DND-41 (cell line): ENCODE results near the gene TMIGD1.

Experiments used
- ATAC-seq: fragments of 200-7000 bp; cut with Tn5 transposase; 3 replicates; pipeline ENCODE4 v1.9.1; 2021; ENCODE audit warnings: low read depth; ENCODE audit not compliant: insufficient read depth
- DNase-seq: peaks from one replicate; pipeline ENCODE4 v3.0.0-alpha.2; 2020
- H2AFZ ChIP-seq: 2 replicates; pipeline ENCODE4 v1.6.0; 2012; ENCODE audit warnings: low read depth, low read length
- H3K27ac ChIP-seq: 2 replicates; pipeline ENCODE4 v1.5.1; 2012; ENCODE audit warnings: low read length, inconsistent platforms
- H3K27me3 ChIP-seq: fragments of 200-600 bp; sonication (generic); 2 replicates; pipeline ENCODE4 v1.6.0; 2012; ENCODE audit warnings: low read length, mild to moderate bottlenecking, inconsistent platforms; ENCODE audit not compliant: insufficient read depth, poor library complexity
- H3K36me3 ChIP-seq: 2 replicates; pipeline ENCODE4 v1.5.1; 2012; ENCODE audit warnings: low read length, inconsistent platforms; ENCODE audit not compliant: insufficient read depth
- H3K4me1 ChIP-seq: 2 replicates; pipeline ENCODE4 v1.5.1; 2012; ENCODE audit warnings: mild to moderate bottlenecking, low read length; ENCODE audit not compliant: insufficient read depth
- H3K4me2 ChIP-seq: 2 replicates; pipeline ENCODE4 v1.6.0; 2012; ENCODE audit warnings: mild to moderate bottlenecking, moderate library complexity, low read length, inconsistent platforms; ENCODE audit not compliant: insufficient read depth
- H3K4me3 ChIP-seq, 2 experiments: fragments of 200-600 bp in 1 of 2; shearing (Covaris generic) in 1 of 2; 2 replicates each; pipeline ENCODE4 v1.5.1; 2012 to 2016; ENCODE audit warnings: inconsistent platforms in 2 of 2, low read length in 2 of 2, mild to moderate bottlenecking in 2 of 2, low read depth in 1 of 2, moderate library complexity in 1 of 2
- H3K79me2 ChIP-seq: 2 replicates; pipeline ENCODE4 v1.6.0; 2012; ENCODE audit warnings: low read length, inconsistent platforms; ENCODE audit not compliant: insufficient read depth
- H3K9ac ChIP-seq: 2 replicates; pipeline ENCODE4 v1.6.0; 2012; ENCODE audit warnings: low read depth, mild to moderate bottlenecking, inconsistent platforms, low read length, moderate library complexity
- H3K9me3 ChIP-seq: 2 replicates; pipeline ENCODE4 v1.5.1; 2012; ENCODE audit warnings: low read length, moderate library complexity, mild to moderate bottlenecking, inconsistent platforms; ENCODE audit not compliant: insufficient read depth, severe bottlenecking
- H4K20me1 ChIP-seq: 2 replicates; pipeline ENCODE4 v1.6.0; 2012; ENCODE audit warnings: low read length; ENCODE audit not compliant: insufficient read depth
- CTCF ChIP-seq: IDR thresholded peaks from 2 replicates; pipeline ENCODE4 v1.5.1; 2012; ENCODE audit warnings: borderline replicate concordance, low read length, moderate library complexity, mild to moderate bottlenecking; ENCODE audit not compliant: poor library complexity, severe bottlenecking; ENCODE audit errors: extremely low read depth
- EZH2 ChIP-seq: IDR thresholded peaks from 3 replicates; pipeline ENCODE4 v1.6.1; 2012; ENCODE audit warnings: borderline replicate concordance, low read depth, mild to moderate bottlenecking, moderate library complexity, low read length, inconsistent platforms; ENCODE audit not compliant: severe bottlenecking

TMIGD1 gene

DNA sequence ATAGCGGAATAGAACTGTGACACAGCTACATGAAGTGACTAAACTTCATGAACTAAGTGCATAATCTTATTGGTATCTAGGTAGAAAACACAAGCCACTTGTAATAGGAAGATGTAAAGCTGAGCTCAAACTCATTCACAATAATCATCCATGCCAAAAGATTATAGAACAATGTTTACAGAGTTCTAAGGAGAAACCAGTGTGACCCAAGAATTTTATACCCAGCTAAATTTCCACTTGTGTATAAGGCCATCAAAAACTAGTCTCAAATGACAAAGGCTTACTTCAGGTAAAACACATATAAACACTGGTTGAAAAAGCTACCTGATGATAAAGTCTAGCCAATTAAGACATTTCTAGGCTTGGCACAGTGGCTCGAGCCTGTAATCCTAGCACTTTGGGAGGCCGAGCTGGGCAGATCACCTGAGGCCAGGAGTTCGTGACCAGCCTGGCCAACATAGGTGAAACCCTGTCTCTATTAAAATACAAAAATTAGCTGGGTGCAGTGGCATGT is 28.0 kb upstream of the TMIGD1 start:
- no peak for TF ChIP-seq CTCF
- no peak for TF ChIP-seq EZH2
- Histone ChIP-seq H3K9me3 (peaks cover 10% of the 10 kb centered on the region), H3K79me2 (no peaks in the 10 kb centered on the region), H3K27ac (no peak overlapping the region), H3K4me2 (no peak overlapping the region), H3K36me3 (no peaks in the 10 kb centered on the region), H3K9ac (no peak overlapping the region), H3K27me3 (peaks cover 7% of the 10 kb centered on the region), H2AFZ (no peak overlapping the region), H4K20me1 (no peaks in the 10 kb centered on the region), H3K4me1 (peaks cover 9% of the 10 kb centered on the region), H3K4me3 (no peak overlapping the region)
- ATAC-seq (no peak), DNase-seq (no peak)

GRCh38 chr17:30360086-30360808 is 26.4 kb upstream of the TMIGD1 start:
- Histone ChIP-seq H3K27ac (no peak overlapping the region), H3K27me3 (no peaks in the 10 kb centered on the region), H3K4me1 (peaks cover 9% of the 10 kb centered on the region), H3K9ac (no peak overlapping the region), H2AFZ (no peak overlapping the region), H4K20me1 (no peaks in the 10 kb centered on the region), H3K4me2 (no peak overlapping the region), H3K79me2 (no peaks in the 10 kb centered on the region), H3K36me3 (no peaks in the 10 kb centered on the region), H3K9me3 (peaks cover 10% of the 10 kb centered on the region), H3K4me3 (no peak overlapping the region)
- DNase-seq, result no peak
- no peak for TF ChIP-seq CTCF
- TF ChIP-seq EZH2, result no peak
- no peak for ATAC-seq

DNA sequence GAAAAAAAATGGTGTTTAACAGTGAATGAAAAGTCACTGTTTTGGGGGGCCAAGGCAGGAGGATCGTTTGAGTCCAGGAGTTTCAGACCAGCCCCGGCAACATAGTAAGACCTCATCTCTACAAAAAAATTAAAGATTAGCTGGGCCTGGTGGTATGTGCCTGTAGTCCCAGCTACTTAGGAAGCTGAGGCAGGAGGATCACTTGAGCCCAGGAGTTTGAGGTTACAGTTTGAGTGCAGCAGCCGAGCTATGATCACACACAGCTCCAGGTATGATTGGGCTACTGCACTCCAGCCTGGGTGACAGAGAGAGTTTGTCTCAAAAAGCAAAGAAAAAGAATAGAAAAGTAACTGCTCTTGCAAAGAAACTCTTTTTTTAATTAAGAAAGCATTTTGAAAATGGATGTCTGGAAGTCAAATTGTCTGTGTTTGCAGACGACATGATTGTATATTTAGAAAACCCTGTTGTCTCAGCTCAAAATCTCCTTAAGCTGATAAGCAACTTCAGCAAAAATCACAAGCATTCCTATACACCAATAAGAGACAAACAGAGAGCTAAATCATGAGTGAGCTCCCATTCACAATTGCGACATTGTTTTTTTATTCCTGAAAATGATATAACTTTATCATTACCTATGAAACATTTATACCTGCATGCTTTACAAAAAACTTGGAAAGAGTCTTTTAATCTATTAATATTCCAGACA is 24.4 kb upstream of the TMIGD1 start:
- Histone ChIP-seq H3K9me3 (peaks cover 10% of the 10 kb centered on the region), H3K9ac (no peak overlapping the region), H3K27me3 (no peaks in the 10 kb centered on the region), H3K4me2 (no peak overlapping the region), H3K36me3 (no peaks in the 10 kb centered on the region), H3K27ac (no peak overlapping the region), H3K4me1 (peaks cover under 1% of the 10 kb centered on the region; the same call in 1 of the 2 replicates), H2AFZ (no peak overlapping the region), H3K4me3 (no peak overlapping the region), H4K20me1 (no peaks in the 10 kb centered on the region), H3K79me2 (no peaks in the 10 kb centered on the region)
- ATAC-seq, result no peak
- DNase-seq, result no peak
- TF ChIP-seq CTCF (no peak), EZH2 (no peak)
